Heart left ventricle (tissue), 11 donors: ENCODE data around the gene LYPD8. TPM values are rescaled to one million over a fixed set of nuclear protein-coding genes. Genes with fewer than 3 reads are reported as not detected.

Experiments
- polyA plus RNA-seq, 2 donors: library from polyadenylated mRNA; stranded (reverse); fragments of 200-250 nt; gene quantifications; one replicate each; pipeline ENCODE4 v1.2.3, GENCODE V29; 2013
- total RNA-seq, 9 donors: library from RNA; depleted of rRNA in 2 of 9; stranded (reverse); fragments of >200 nt in 2 of 9; fragmentation: NEBNext Ultra II Directional in 3 of 9; extraction: Animal tissue kit (Norgen Biotek cat#: 25700) in 3 of 9; gene quantifications; one replicate each; pipeline versions ENCODE4 v1.1.0 to v1.2.4, GENCODE V29; 2016 to 2023
- donor health status: ischemic (EF 13 %, LVEDD 7.1; RV severe dilation, severe dysfunction).
- donor health status: healthy with polysubstance abuse.
- donor health status: DM: no; HTN: yes; CAD: no.
- donor health status: DM: no; HTN: no; CAD: no.
- donor health status: ischemic (EF 25% LVEDD 5.7; RV mildly dilated, moderate dysfunction).
- donor health status: healthy.
- donor health status: DM: yes; HTN: yes; CAD: no.
- donor health status: PGD.
- donor health status: nonischemic (EF 23%, LVEDD 6.1; RV moderate dilation, normal function).

The LYPD8 gene
- total and polyA plus RNA-seq, 11 donors = not detected

Other genes with a start within 250 kb of the LYPD8 start
- gene OR2G6, start 247.7 kb downstream of the LYPD8 start, total RNA-seq = not detected
- gene OR2G6, start 247.7 kb downstream of the LYPD8 start, polyA plus RNA-seq = not detected
- gene OR2T29, start 193.0 kb downstream of the LYPD8 start, total RNA-seq = not detected
- gene OR2T29, start 193.0 kb downstream of the LYPD8 start, polyA plus RNA-seq = not detected
- not detected for gene OR2T34, start 181.0 kb downstream of the LYPD8 start, total RNA-seq
- gene OR2T34, start 181.0 kb downstream of the LYPD8 start, polyA plus RNA-seq = not detected
- not detected for gene OR2T10, start 158.1 kb downstream of the LYPD8 start, total RNA-seq
- not detected for gene OR2T10, start 158.1 kb downstream of the LYPD8 start, polyA plus RNA-seq
- gene OR2T11, start 120.7 kb downstream of the LYPD8 start, total RNA-seq = not detected
- gene OR2T11, start 120.7 kb downstream of the LYPD8 start, polyA plus RNA-seq = not detected
- not detected for gene OR2T35, start 110.5 kb downstream of the LYPD8 start, total RNA-seq
- not detected for gene OR2T35, start 110.5 kb downstream of the LYPD8 start, polyA plus RNA-seq
- not detected for gene OR2T27, start 100.2 kb downstream of the LYPD8 start, total RNA-seq
- not detected for gene OR2T27, start 100.2 kb downstream of the LYPD8 start, polyA plus RNA-seq
- not detected for gene OR14I1, start 53.0 kb downstream of the LYPD8 start, total RNA-seq
- not detected for gene OR14I1, start 53.0 kb downstream of the LYPD8 start, polyA plus RNA-seq
- 10 to 100 TPM; 15.8 to 47.1 (median 19.3) TPM for gene SH3BP5L, start 70.2 kb upstream of the LYPD8 start, total RNA-seq
- gene SH3BP5L, start 70.2 kb upstream of the LYPD8 start, polyA plus RNA-seq = 10 to 100 TPM; 17.9 to 51.1 TPM
- gene ZNF672, start 82.5 kb upstream of the LYPD8 start, total RNA-seq = 10 to 100 TPM; 27.9 to 63.8 (median 37.8) TPM
- 10 to 100 TPM; 20.5 to 50.1 TPM for gene ZNF672, start 82.5 kb upstream of the LYPD8 start, polyA plus RNA-seq
- gene ZNF692, start 103.3 kb upstream of the LYPD8 start, total RNA-seq = 10 to 100 TPM in 6 of 9 donors, 1 to 10 TPM in 3; 7.4 to 19.7 (median 14.8) TPM
- gene ZNF692, start 103.3 kb upstream of the LYPD8 start, polyA plus RNA-seq = 10 to 100 TPM; 14.8 to 32.4 TPM
- gene PGBD2, start 150.5 kb upstream of the LYPD8 start, total RNA-seq = 1 to 10 TPM; 1.5 to 3.9 (median 2.6) TPM
- gene PGBD2, start 150.5 kb upstream of the LYPD8 start, polyA plus RNA-seq = 1 to 10 TPM; 2.1 TPM